Inflammatory macrophage treated with lipopolysaccharide for 4 hours (primary cell): ENCODE measurements around the gene ARSA.
"Not testable (repeated sequence)": the region's sequence is repeated elsewhere in the genome, so short reads cannot be mapped to it uniquely, and the experiment has no call there.

ENCODE experiments used
- DNase-seq: peaks from one replicate; pipeline ENCODE4 v3.0.0-alpha.2; 2020

The ARSA gene

GRCh38 chr22:50653256-50653655 is 25.3 kb upstream of the ARSA start:
- DNase-seq: no peak

- DNase-seq: not testable (repeated sequence)
Measured at GRCh38 chr22:50643821-50644101, 15.8 kb upstream of the ARSA start.

GRCh38 chr22:50643021-50643820 is 15.3 kb upstream of the ARSA start:
- DNase-seq: not testable (repeated sequence)

- no peak for DNase-seq
Measured at GRCh38 chr22:50641696-50642607, 14.0 kb upstream of the ARSA start.

GRCh38 chr22:50640857-50641647 is 13.1 kb upstream of the ARSA start:
- DNase-seq: no peak

GRCh38 chr22:50640296-50640695 is 12.3 kb upstream of the ARSA start:
- DNase-seq: not testable (repeated sequence)

GRCh38 chr22:50635591-50635990 is 7.6 kb upstream of the ARSA start:
- DNase-seq: no peak

GRCh38 chr22:50633771-50634170 is 5.8 kb upstream of the ARSA start:
- DNase-seq: no peak

- no peak for DNase-seq
Measured at GRCh38 chr22:50633086-50633485, 5.1 kb upstream of the ARSA start.

GRCh38 chr22:50630376-50630775 is 2.4 kb upstream of the ARSA start:
- no peak for DNase-seq

GRCh38 chr22:50628543-50629134 is 687 bp upstream of the ARSA start:
- no peak for DNase-seq

GRCh38 chr22:50626850-50627641 is 906 bp downstream of the ARSA start:
- DNase-seq: no peak

GRCh38 chr22:50626314-50626849 is 1.6 kb downstream of the ARSA start:
- DNase-seq: no peak

GRCh38 chr22:50625568-50626313 is 2.2 kb downstream of the ARSA start:
- DNase-seq: no peak

GRCh38 chr22:50625131-50625567 is 2.8 kb downstream of the ARSA start:
- DNase-seq: no peak

- DNase-seq: no peak
Measured at GRCh38 chr22:50624347-50625130, 3.4 kb downstream of the ARSA start.

- no peak for DNase-seq
Measured at GRCh38 chr22:50622723-50623327, 5.1 kb downstream of the ARSA start.

GRCh38 chr22:50621948-50622722 is 5.8 kb downstream of the ARSA start:
- no peak for DNase-seq

- peak; percentile 54 for DNase-seq
Measured at GRCh38 chr22:50621356-50621880, 6.5 kb downstream of the ARSA start.
